WTC11 (cell line): ENCODE measurements around the gene RPL31. TPM values are rescaled to one million over a fixed set of nuclear protein-coding genes. Genes with fewer than 3 reads are reported as not detected.
"Not testable (repeated sequence)": the region's sequence is repeated elsewhere in the genome, so short reads cannot be mapped to it uniquely, and the experiment has no call there.

Source experiments
- ATAC-seq: fragments of 200-7000 bp; cut with Tn5 transposase; 2 replicates; pipeline ENCODE4 v1.10.0; 2021; ENCODE audit warnings: mild to moderate bottlenecking, moderate library complexity
- CTCF ChIA-PET: fragments of 300-600 bp; sonication (Branson Sonifier 250); formaldehyde crosslinking; loops from one replicate; lab custom pipeline; 2021; ENCODE audit warnings: antibody characterized with exemption; lab: Charles Lee
- POLR2A ChIA-PET: fragments of 350-600 bp; sonication (Branson Sonifier 250); formaldehyde crosslinking; loops from one replicate; lab custom pipeline; 2021; ENCODE audit warnings: antibody characterized with exemption; lab: Charles Lee
- DNase-seq: peaks from one replicate; pipeline ENCODE4 v3.0.0; 2021; ENCODE audit warnings: low spot score
- H3K27ac Mint-ChIP-seq: 2 replicates; pipeline ENCODE4 v1.8.0; 2021; ENCODE audit warnings: mixed read lengths
- H3K27me3 Mint-ChIP-seq: 2 replicates; pipeline ENCODE4 v1.8.0; 2021; ENCODE audit warnings: low read depth, mild to moderate bottlenecking, moderate library complexity, mixed read lengths
- H3K36me3 Mint-ChIP-seq: 2 replicates; pipeline ENCODE4 v1.8.0; 2021; ENCODE audit warnings: mixed read lengths
- H3K4me1 Mint-ChIP-seq: 2 replicates; pipeline ENCODE4 v1.8.0; 2022; ENCODE audit warnings: mixed read lengths
- H3K4me3 Mint-ChIP-seq: 2 replicates; pipeline ENCODE4 v1.8.0; 2021; ENCODE audit warnings: mild to moderate bottlenecking, moderate library complexity, mixed read lengths
- H3K9me3 Mint-ChIP-seq: 2 replicates; pipeline ENCODE4 v1.8.0; 2021; ENCODE audit warnings: mixed read lengths
- CTCF ChIP-seq: fragments of 200-600 bp; IDR thresholded peaks from 2 replicates; pipeline ENCODE4 v1.8.0; 2022; ENCODE audit warnings: antibody characterized with exemption
- E2F4 ChIP-seq: sonication (generic); formaldehyde crosslinking; IDR thresholded peaks from 2 replicates; pipeline ENCODE4 v1.8.1; 2022; ENCODE audit warnings: low read depth, mild to moderate bottlenecking, moderate library complexity, missing genetic modification reagents, borderline replicate concordance
- FOXJ3 ChIP-seq: sonication (generic); formaldehyde crosslinking; IDR thresholded peaks from 2 replicates; pipeline ENCODE4 v1.9.0; 2021; ENCODE audit warnings: missing genetic modification reagents, mild to moderate bottlenecking, borderline replicate concordance
- GRHL2 ChIP-seq: fragments of 250-450 bp; sonication (Bioruptor Pico); IDR thresholded peaks from 2 replicates; pipeline ENCODE4 v1.8.0; 2022; ENCODE audit warnings: mild to moderate bottlenecking, moderate library complexity; ENCODE audit not compliant: insufficient replicate concordance, severe bottlenecking
- HMGA2 ChIP-seq: fragments of 250-450 bp; sonication (Bioruptor Pico); IDR thresholded peaks from 2 replicates; pipeline ENCODE4 v1.4.0; 2021; ENCODE audit warnings: mild to moderate bottlenecking, moderate library complexity
- MAX ChIP-seq: sonication (generic); formaldehyde crosslinking; IDR thresholded peaks from 2 replicates; pipeline ENCODE4 v1.8.0; 2022; ENCODE audit warnings: mild to moderate bottlenecking, missing genetic modification reagents
- MLX ChIP-seq: sonication (generic); formaldehyde crosslinking; IDR thresholded peaks from 2 replicates; pipeline ENCODE4 v1.8.1; 2023; ENCODE audit warnings: mild to moderate bottlenecking, missing genetic modification reagents, moderate library complexity
- NFYB ChIP-seq: sonication (generic); formaldehyde crosslinking; conservative IDR thresholded peaks from 2 replicates; pipeline ENCODE4 v1.8.0; 2022; ENCODE audit warnings: low read depth, missing genetic modification reagents
- NR2C2 ChIP-seq: sonication (generic); formaldehyde crosslinking; IDR thresholded peaks from 2 replicates; pipeline ENCODE4 v1.8.0; 2022; ENCODE audit warnings: mild to moderate bottlenecking, missing genetic modification reagents
- PRRX2 ChIP-seq: fragments of 250-450 bp; sonication (Bioruptor Pico); IDR thresholded peaks from 2 replicates; pipeline ENCODE4 v1.8.0; 2021; ENCODE audit warnings: mild to moderate bottlenecking
- SOX15 ChIP-seq: fragments of 250-450 bp; sonication (Bioruptor Pico); IDR thresholded peaks from 2 replicates; pipeline ENCODE4 v1.9.0; 2021; ENCODE audit warnings: mild to moderate bottlenecking
- TCF7 ChIP-seq: sonication (generic); formaldehyde crosslinking; IDR thresholded peaks from 2 replicates; pipeline ENCODE4 v1.8.0; 2022; ENCODE audit warnings: mild to moderate bottlenecking, low read depth, missing genetic modification reagents, moderate library complexity
- ZNF219 ChIP-seq: sonication (generic); formaldehyde crosslinking; IDR thresholded peaks from 2 replicates; pipeline ENCODE4 v1.8.0; 2023; ENCODE audit warnings: missing genetic modification reagents, mild to moderate bottlenecking, borderline replicate concordance
- ZNF416 ChIP-seq: fragments of 250-450 bp; sonication (Bioruptor Pico); IDR thresholded peaks from 2 replicates; pipeline ENCODE4 v1.9.0; 2021; ENCODE audit warnings: mild to moderate bottlenecking, inconsistent platforms
- ZNF671 ChIP-seq: fragments of 250-450 bp; sonication (Bioruptor Pico); IDR thresholded peaks from 2 replicates; pipeline ENCODE4 v1.8.0; 2021; ENCODE audit warnings: mild to moderate bottlenecking
- total RNA-seq: library from RNA; stranded (reverse); gene quantifications from 3 replicates; pipeline ENCODE4 v1.2.3, GENCODE V29; 2021

The RPL31 gene
- total RNA-seq, 1 experiment from 2014 or later: 1,590 TPM

- H3K36me3 Mint-ChIP-seq: peaks cover 48% of the 10 kb centered on the region
- H3K9me3 Mint-ChIP-seq, ATAC-seq, H3K4me3 Mint-ChIP-seq, DNase-seq, POLR2A ChIA-PET, H3K27me3 Mint-ChIP-seq: not testable (repeated sequence)
- CTCF ChIA-PET: interaction anchor here (1.0 to 1.1 kb wide), 2 partner anchors 13 to 167 kb away, joined by 3 to 4 read pairs; no protein-coding TSS in a partner anchor
- H3K27ac Mint-ChIP-seq: peak overlapping the region; percentile 27; the same call in 1 of the 2 replicates
- peaks cover 35% of the 10 kb centered on the region for H3K4me1 Mint-ChIP-seq
Observed at GRCh38 chr2:101050886-101051285, 48.8 kb downstream of the RPL31 start.

GRCh38 chr2:101052147-101052546 is 50.1 kb downstream of the RPL31 start:
- H3K27ac Mint-ChIP-seq: no peak overlapping the region
- no peaks in the 10 kb centered on the region for H3K27me3 Mint-ChIP-seq
- peaks cover 57% of the 10 kb centered on the region for H3K36me3 Mint-ChIP-seq
- ATAC-seq (no peak), DNase-seq (no peak)
- no peak overlapping the region for H3K4me3 Mint-ChIP-seq
- TF ChIP-seq HMGA2 (no peak), MAX (CRISPR knock-in tag) (no peak), MLX (CRISPR knock-in tag) (no peak), ZNF416 (no peak), NFYB (CRISPR knock-in tag) (no peak), NR2C2 (CRISPR knock-in tag) (no peak), TCF7 (no peak), FOXJ3 (CRISPR knock-in tag) (no peak), ZNF219 (CRISPR knock-in tag) (no peak)
- ChIA-PET CTCF (interaction anchor here (1.0 kb wide), 1 partner anchor 166 kb away, joined by 4 read pairs; no protein-coding TSS in a partner anchor), POLR2A (no interaction called here)
- peaks cover 24% of the 10 kb centered on the region for H3K4me1 Mint-ChIP-seq
- H3K9me3 Mint-ChIP-seq: peaks cover 9% of the 10 kb centered on the region

- Mint-ChIP-seq H3K4me1 (peaks cover 14% of the 10 kb centered on the region), H3K36me3 (peaks cover 64% of the 10 kb centered on the region), H3K4me3 (no peak overlapping the region), H3K27ac (no peak overlapping the region; the same call in 1 of the 2 replicates), H3K27me3 (no peaks in the 10 kb centered on the region), H3K9me3 (peaks cover 9% of the 10 kb centered on the region)
- DNase-seq: no peak
- ATAC-seq: no peak
- no peak for TF ChIP-seq GRHL2 (CRISPR knock-in tag)
- no peak for TF ChIP-seq SOX15 (CRISPR knock-in tag)
- no peak for TF ChIP-seq CTCF
- no peak for TF ChIP-seq E2F4 (CRISPR knock-in tag)
- no peak for TF ChIP-seq ZNF671 (CRISPR knock-in tag)
- TF ChIP-seq PRRX2 (CRISPR knock-in tag): no peak
- POLR2A ChIA-PET: no interaction called here
- CTCF ChIA-PET: interaction anchor here (1.1 kb wide), 1 partner anchor 152 kb away, joined by 3 read pairs; no protein-coding TSS in a partner anchor
Observed at GRCh38 chr2:101053117-101053516, 51.0 kb downstream of the RPL31 start.

Other genes starting within 250 kb of the RPL31 start
- gene NPAS2, start 182.2 kb upstream of the RPL31 start, total RNA-seq: 1.9 to 3.7 TPM (median 2.6 TPM) in 3 replicates
- gene TBC1D8, start 149.1 kb downstream of the RPL31 start, total RNA-seq: 30.3 to 51.7 TPM (median 32.0 TPM) in 3 replicates